DND-41 (cell line): Measurements from ENCODE around the gene PPAT.

Experiments used
- CTCF ChIP-seq: IDR thresholded peaks from 2 replicates; pipeline ENCODE4 v1.5.1; 2012; ENCODE audit warnings: borderline replicate concordance, low read length, moderate library complexity, mild to moderate bottlenecking; ENCODE audit not compliant: poor library complexity, severe bottlenecking; ENCODE audit errors: extremely low read depth
- EZH2 ChIP-seq: IDR thresholded peaks from 3 replicates; pipeline ENCODE4 v1.6.1; 2012; ENCODE audit warnings: borderline replicate concordance, low read depth, mild to moderate bottlenecking, moderate library complexity, low read length, inconsistent platforms; ENCODE audit not compliant: severe bottlenecking

- TF ChIP-seq CTCF (no peak), EZH2 (no peak)
Measured at GRCh38 chr4:56464581-56464980, 29.2 kb upstream of the PPAT start.
